HG02973 (cell line): ENCODE results near the gene C17orf100.

Source experiments
- ATAC-seq: cut with Tn5 transposase; IDR thresholded peaks from one replicate; pipeline ENCODE4 v1.9.1; 2021; ENCODE audit warnings: moderate library complexity; ENCODE audit not compliant: unreplicated experiment

The C17orf100 gene

DNA sequence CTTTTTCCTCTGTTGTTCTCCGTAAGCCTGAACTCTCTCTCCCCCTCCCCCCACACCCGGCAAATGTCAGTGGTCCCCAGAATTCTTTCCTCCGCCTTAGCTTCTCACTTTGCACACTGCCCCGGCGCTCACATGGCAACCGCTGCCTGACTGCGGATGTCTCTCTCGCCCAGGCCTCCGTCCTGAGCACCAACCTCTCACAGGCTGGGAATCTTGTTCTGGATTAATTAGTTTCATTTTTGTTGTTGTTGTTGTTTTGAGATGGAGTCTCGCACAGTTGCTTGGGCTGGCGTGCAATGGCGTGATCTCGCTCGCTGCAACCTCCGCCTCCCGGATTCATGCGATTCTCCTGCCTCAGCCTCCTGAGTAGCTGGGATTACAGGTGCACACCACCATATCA, 16.7 kb downstream of the C17orf100 start:
- no peak for ATAC-seq

DNA sequence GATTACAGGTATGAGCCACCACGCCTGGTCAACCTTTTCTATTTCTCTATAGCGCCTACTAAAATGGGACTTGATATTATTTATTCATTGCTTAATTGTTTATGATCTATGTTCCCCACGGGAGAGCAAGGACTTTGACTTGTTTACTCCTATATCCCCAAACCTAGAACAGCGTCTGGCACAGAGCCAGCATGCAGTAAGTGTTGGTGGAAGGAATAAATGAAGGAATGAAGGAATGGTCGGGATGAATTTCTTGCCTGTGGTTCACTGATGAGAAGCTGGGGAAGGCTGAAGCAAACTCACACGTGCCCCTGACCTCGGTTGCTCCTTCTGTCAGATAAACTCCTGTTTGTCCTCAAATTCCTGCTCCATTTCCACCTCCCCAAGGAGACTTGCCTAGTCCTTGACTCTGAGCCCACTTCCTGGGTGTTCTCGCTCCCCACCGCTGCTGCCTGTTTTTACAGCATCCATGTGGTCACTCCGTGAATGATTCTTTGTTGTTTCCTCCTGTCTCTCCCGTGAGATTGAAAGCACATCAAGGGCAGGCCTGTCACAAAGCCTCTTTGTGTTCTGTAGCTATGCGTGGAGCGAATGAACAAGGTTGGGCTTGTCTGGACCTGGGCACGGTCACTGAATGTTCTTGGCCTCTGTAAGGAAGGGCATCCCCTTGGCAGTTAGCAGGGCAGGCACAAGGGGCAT, 17.3 kb downstream of the C17orf100 start:
- no peak for ATAC-seq

DNA sequence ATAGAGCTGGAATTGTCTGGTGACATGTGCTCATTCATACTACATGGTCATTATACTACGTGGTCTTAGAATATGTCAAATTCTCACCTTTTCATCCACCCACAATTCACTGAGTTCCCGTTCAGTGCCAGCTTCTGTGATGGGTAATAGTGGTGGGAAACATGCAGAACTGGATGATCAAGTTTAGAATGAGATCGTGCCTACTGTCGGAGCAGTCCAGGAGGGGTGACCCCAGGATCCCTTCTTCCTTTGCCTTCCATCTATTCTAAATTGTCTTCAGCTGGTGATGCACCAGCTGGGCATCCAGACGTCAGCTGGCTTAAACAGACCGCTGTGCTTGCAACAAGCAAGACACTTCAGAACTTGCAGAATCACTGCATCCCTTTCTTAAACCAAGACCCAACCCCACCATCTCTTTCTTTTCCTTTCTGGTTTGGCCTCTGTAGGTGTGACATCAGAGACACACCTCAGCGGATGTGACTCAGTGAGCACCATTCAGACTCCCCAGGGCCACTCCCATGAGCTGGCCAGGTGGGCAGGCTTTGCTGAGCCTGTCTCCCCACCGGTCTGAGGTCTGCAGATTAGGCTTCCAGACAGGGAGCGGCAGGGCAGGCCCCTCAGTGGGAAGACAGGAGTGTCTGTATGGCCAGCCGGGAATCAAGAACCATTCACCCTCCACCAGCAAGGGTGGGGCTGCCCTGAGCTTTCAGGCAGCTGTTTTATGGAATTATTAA, 18.1 kb downstream of the C17orf100 start:
- no peak for ATAC-seq

DNA sequence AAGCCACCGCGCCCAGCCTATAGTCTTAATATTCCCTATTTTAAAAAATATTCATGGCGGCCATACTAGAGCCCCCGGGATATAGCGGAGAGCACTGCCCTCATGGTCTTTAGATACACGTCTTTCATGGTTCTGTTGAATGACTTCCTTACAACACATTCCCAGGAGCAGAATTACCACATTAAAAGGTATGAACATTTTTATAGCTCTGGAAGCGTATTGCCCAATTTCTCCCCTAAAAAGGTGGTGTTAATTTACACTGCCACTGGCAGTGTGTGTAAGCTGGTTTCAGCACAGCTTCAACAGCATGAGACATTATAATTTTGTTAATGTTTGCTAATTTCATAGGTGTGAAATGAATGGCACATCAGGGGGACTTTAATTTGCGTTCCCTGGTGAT, 19.0 kb downstream of the C17orf100 start:
- no peak for ATAC-seq

DNA sequence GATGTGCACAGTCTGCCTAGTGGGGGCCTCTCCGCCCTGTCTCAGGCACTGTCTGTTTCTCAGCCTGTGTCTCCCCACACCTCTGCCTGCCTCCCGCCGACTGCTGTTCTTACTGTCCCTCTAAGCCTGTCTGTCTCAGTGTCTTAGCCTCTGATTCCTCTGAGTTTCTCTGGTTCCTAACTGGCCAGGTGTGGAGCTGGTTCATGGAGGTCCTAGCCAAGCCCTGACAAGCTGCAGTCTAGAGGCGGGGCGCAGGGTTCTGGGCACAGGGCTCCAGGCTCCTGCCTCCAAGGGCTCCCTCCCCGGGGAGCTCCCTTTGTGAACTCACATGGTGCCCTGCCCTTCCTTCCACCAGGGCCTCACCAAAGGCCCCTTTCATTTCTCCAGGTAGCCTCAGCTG, 19.4 kb downstream of the C17orf100 start:
- no peak for ATAC-seq

DNA sequence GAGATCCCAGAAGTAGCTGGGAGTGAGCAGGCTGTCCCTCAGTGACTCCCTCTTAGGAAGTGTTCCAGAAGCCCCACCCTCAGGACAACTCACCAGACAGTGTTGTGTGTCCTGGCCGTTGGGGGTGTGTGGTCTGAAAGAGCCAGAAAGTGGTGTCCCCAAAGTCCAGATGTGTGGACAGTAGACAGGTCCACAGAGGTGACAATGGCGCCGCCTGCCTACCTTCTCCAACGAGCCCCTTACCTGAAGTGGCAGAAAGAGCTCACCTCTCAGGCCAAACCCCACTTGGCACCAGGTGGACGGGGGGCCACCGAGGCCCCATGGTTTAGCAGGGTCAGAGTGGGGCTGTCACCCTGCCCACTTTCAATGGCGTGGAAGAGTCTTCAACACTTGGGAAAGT, 19.9 kb downstream of the C17orf100 start:
- no peak for ATAC-seq

DNA sequence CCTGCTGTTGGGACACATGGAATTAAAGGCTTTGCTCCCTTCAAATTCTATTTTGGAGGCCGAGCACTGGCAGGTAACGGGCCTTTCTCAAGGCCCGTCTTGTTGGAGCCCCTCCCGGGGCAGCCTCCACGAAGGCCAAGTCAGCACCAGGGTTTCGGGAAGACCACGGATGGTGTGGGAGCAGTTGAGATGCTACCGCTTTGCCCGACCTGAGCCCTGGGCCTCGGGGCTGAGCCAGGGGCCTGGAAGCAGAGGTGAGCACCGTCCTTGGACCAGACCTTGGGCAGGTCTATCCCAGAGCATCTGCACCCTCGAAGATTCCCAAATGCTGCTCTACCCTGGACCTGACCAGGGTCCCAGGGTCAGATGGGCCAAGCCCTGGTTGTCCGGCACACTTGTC, 23.0 kb downstream of the C17orf100 start:
- no peak for ATAC-seq

DNA sequence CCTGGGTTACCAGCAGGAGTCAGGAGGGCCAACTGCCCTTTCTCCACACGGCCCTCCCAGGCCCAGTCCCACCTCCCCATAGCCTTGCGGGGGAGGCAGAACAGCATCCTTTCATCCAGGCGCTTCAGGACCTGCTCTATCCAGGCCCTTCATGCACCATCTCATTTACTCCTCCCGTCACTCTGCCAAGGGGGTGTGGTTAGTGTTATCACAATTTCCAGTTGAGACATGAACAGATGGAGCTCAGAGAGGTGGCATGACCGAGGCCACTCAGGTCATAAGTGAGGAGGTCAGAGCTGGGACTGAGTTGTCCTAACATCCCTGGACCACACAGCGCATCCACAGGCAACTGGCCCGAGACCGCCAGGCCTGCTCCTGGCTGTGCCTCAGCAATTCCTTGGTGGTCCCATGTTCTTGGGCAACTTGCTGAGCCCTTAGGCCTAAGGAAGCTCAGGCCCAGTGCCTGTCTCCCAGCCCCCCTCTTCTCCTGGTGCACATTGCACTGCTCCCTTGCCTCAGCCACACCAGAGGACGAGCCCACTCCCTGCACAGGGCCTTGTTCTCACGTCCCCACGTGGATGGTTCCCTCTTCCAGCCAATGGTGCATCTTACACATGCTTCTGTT, 23.8 kb downstream of the C17orf100 start:
- ATAC-seq = no peak

DNA sequence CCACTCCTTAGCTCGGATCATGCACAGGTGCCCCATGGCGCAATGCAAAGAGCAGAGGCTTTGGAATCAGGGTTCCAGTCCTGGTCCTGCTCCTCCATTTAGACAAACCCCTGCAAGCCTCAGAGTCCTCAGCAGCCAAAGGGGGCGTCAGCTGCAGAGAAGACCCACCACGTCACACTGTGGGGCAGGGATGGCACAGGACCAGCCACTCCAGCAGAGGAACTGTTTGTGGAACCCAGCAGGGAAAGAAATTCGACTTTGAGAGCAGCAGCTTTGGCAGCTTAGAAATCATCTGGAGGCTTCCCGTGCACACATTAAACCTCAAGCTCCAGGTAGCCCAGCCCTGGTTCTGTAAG, 25.2 kb downstream of the C17orf100 start:
- ATAC-seq = no peak

DNA sequence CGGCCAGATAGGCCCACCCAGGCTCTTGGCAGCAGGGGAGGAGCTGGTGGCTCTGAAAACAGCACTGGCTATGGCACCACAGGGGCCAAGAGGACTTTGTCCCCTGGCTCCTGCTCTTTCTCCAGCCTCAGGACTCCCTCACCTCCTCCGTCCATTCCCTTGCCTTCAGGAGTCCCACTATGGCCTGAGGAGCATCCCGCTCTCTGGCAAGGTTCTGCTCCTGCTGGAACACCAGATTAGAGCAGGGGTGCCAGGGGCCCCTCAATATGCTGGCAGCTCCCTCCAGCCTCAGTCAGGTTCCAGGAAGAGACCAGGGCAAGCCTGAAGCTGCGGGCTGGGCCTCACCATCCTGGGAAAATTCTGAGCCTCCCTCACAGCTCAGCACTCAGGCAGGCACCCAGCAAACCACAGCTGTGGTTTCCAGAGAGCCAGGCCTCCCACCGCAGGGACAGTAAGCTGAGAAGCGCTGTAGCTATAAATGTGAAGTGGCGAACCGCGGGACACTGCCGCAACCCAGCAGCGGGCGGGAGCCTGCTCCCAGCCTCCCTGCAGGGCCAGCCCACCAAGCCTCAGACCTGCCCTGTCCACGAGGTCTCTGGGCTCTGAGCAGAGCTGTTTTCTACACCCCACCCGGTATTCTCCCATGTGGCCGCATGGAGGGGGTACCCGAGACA, 25.7 kb downstream of the C17orf100 start:
- no peak for ATAC-seq

DNA sequence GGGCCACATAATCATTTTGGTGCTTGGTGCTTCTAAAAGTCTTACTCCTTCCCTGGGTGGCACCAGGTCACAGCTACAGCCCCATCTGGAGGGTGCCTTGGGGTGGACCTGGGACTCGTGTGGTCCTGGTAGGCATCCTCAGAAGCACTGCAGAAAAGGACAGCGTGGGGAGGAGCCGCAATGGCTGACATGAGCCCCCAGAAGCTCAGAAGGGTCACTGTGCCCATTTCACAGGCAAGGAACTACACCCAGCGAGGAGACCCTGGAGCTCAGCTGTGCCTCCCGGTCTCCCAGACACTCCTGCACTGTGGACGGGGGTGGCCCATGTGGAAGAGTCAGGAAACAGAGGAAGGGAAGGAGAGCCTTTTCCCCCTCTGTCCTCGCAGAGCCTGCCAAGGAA, 26.4 kb downstream of the C17orf100 start:
- no peak for ATAC-seq

DNA sequence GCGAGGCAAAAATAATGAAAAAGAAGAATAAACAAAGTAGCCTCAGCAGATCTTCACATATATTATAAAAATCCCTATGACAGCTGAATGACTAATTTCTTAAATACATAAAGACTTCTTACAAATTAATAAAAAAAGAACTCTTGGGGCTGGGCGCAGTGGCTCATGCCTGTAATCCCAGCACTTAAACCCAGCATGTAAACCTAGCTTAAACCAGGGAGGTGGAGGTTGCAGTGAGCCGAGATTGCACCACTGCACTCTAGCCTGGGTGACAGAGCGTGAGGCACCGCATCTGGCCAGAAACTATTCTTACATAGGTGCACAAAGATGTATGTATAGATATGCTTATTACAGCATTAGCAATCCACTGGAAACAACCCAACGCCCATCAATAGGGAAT, 27.7 kb downstream of the C17orf100 start:
- no peak for ATAC-seq

DNA sequence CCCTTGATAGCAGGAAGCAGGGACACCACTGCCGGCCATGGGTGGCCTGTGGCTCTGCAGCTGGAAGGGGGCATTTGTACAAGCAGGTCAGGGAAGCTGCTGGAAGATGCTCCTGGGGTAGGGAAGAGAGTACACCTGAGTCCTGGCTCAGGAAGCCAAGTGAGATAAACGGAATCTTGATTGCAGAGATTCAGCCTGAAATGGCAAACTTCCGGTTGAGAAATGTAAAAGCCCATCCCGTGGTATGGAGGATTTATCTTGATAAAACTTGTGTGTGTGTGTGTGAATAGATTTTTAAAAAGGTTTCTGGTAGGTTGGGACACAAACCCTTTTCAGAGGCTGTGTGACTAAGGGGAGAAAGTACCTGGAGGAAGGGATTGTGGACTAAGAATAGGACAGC, 29.6 kb downstream of the C17orf100 start:
- no peak for ATAC-seq

DNA sequence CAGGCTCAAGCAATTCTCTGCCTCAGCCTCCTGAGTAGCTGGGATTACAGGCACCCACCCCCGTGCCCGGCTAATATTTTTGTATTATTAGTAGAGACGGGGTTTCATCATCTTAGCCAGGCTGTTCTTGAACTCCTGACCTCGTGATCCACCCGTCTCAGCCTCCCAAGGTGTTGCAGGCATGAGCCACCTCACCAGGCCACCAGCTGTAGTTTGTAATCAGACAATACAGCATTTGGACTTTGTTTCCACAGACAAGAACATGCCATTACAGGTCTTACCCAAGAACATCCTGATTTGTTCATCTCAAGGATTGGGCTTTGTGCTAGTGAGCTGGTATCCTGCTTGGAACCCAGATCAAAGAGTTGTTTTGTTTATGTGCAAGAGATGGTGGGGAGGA, 30.1 kb downstream of the C17orf100 start:
- no peak for ATAC-seq

DNA sequence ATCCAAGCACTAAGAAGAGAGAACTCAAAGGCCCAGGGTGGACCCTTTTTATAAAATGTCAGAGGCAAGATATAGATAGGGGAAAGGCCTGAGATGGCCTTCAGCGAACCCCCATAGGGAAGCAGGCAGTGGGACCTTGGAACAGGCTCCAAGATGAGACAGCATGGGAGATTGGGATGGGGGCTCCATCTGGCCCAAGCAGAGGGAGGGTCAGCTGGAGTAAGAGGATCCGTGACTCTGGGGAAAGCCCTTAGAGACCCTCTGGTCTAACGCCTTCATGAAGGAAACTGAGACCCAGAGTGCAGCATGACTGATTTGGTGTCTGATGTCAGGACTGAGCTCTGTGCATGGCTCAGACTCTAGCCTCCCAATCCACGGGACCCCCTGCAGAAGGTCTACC, 30.8 kb downstream of the C17orf100 start:
- no peak for ATAC-seq

DNA sequence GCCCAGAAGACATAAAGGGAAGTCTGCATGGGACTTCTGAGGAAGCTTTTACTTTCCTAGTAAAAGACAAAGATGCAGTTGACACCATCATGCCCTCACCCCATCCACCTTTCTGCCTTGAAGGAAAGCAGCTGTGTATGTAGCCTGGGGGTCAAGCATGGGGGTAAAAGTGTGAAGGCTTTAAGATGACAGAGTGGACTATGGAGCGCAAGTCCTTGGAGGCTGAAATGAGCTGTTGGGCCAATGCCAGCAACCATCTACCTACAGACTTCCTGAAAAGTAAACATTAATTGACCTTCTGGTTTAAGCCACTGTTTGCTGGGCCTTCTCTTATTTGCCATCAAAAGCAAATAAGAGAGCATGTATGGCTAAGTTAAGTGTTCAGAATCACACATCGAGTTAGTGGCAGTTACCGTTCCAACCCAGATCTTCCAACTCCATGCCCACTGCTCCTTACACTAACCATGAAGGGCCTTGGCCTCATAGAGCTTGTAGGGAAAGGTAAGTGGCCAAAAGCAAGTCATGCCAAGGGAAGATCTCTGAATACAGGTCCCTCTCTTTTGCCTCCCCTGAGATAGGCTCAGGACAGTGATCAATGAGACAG, 31.6 kb downstream of the C17orf100 start:
- no peak for ATAC-seq

DNA sequence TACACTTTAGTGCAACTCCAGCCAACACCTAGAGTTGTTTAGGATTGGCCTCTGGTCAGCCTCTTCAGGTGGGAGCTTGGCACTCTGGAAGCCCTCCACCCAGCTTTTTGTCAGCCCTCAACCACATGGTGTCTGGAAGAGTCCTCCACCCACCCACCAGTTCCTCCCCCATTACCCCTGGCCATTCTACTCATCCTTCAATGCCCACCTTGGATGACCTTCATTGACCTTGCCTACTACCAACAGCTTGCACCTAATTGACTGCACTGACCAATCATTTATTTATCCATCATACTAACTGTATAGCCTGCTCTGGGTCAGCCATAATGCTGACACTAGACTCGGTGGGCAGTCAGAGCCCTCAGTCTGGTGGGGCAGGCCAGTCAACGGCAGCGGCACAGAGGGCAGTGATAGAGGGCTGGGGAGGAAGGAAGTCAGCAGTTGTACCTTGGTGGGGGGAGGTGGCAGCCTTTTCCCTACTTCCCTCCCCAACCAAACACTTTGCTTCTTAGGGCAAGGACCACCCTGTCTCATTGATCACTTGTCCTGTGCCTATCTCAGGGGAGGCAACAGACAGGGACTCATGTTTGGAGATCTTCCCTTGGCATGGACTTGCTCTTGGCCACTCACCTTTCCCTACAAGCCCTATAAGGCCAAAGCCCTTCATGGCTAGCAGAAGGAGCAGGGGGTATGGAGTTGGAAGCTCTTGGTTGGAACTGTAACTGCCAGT, 32.3 kb downstream of the C17orf100 start:
- ATAC-seq = no peak

DNA sequence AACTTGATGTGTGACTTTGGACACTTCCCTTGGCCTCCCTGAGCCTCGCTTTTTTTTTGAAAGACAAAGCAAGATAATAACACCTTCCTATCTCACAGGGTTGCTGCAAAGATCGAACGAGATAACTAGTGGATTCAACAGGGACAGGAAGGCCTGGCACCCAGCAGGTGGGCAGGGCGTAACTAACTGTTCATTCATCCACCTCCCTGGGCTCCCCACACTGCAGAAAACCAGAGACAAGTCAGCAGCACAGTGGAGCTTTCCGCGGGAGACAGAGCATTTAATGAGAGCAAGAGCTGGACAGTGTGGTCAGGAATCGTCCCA, 32.9 kb downstream of the C17orf100 start:
- ATAC-seq = no peak

DNA sequence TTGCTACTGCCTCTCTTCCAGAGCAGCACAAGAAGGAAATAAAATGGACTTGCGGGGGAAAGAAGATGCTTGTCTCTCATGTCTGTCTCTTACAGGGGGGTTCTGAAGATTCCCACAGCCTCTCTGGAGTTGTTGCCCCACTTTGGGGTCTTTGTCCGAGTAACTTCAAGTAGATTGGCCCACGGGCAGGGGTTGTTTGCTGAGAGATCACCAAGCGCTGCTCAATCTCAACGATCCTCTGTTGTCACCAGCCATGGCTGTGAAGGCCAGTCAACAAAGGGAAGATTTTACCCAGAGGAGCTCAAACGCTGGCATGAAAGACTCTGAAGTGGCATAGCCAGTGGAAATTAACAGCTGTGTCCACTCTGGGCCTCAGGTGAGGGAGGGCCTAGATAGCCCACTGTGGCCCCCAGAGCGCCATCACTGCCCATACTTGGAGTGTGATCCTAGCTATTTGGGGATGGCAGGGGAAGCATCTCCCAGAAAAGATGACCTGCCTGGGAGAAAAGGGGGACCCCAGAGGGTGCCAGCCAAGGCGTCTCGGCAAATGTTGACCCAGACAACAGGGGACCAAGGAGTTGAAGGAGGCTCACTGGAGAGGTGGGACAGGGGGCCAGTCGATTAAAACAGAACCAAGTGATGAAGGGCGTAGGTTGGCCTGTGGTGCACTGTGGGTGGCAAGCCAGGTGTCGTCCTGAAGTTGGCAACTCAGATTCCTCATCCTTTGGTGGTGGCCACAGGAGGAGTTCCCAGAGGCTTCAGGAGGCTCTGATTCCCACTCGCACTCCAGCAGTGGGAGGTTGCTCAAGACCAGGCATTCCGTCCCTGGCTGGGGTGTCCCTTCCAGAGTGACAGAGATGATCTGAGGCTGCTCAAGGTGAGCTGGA, 33.6 kb downstream of the C17orf100 start:
- no peak for ATAC-seq

DNA sequence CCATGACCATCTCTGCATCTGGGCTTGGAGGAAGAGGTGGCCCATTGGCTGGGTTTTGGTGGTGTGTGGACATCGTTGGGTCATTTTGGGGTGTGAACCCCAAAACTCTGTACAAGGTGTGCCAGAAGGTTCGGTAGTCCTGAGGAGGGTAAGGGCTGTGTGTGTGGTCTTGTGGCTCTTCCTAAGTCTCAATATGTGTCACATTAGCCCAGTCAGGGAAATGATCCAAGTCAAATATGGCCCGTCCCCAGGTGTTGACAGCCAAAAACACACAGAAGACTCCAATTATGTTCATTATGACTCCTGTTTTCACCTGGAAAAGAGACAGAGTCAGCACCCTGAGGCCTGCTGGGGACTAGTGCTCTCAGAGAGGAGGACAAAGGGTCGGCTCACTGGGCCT, 34.5 kb downstream of the C17orf100 start:
- ATAC-seq = no peak
